Measurements from ENCODE around the gene ZNF613. TPM values are rescaled to one million over a fixed set of nuclear protein-coding genes. Genes with fewer than 3 reads are reported as not detected.

Gene ZNF613
- polyA plus RNA-seq, 10 donors: 4.6 to 7.5 (median 5.4) TPM

Other genes with a start within 250 kb of the ZNF613 start
- gene SPACA6, start 234.1 kb upstream of the ZNF613 start, polyA plus RNA-seq (ENCODE audit: insufficient read length in 10 of 10): 10 to 100 TPM in 2 of 10 donors, 1 to 10 TPM in 8; 4.5 to 13.3 (median 6.8) TPM
- under 1 TPM in 4 of 10 donors, not detected in 6; 0.16 to 0.33 (median 0.18) TPM for gene HAS1, start 203.5 kb upstream of the ZNF613 start, polyA plus RNA-seq (ENCODE audit: insufficient read length in 10 of 10)
- 1 to 10 TPM in 9 of 10 donors, under 1 TPM in 1; 0.88 to 2.6 (median 1.7) TPM for gene FPR1, start 175.6 kb upstream of the ZNF613 start, polyA plus RNA-seq (ENCODE audit: insufficient read length in 10 of 10)
- gene FPR2, start 166.3 kb upstream of the ZNF613 start, polyA plus RNA-seq (ENCODE audit: insufficient read length in 10 of 10): under 1 TPM; 0.08 to 0.44 (median 0.27) TPM
- gene FPR3, start 132.3 kb upstream of the ZNF613 start, polyA plus RNA-seq (ENCODE audit: insufficient read length in 10 of 10): under 1 TPM; 0.16 to 0.71 (median 0.24) TPM
- gene ZNF577, start 39.5 kb upstream of the ZNF613 start, polyA plus RNA-seq (ENCODE audit: insufficient read length in 10 of 10): 10 to 100 TPM; 10.1 to 21.2 (median 15.0) TPM
- gene ZNF649, start 22.5 kb upstream of the ZNF613 start, polyA plus RNA-seq (ENCODE audit: insufficient read length in 10 of 10): 10 to 100 TPM in 9 of 10 donors, 1 to 10 TPM in 1; 8.7 to 15.6 (median 11.8) TPM
- gene ZNF350, start 59.4 kb downstream of the ZNF613 start, polyA plus RNA-seq (ENCODE audit: insufficient read length in 10 of 10): 1 to 10 TPM; 5.6 to 9.8 (median 8.0) TPM
- gene ZNF615, start 80.7 kb downstream of the ZNF613 start, polyA plus RNA-seq (ENCODE audit: insufficient read length in 10 of 10): 10 to 100 TPM in 5 of 10 donors, 1 to 10 TPM in 5; 7.6 to 12.5 (median 10.1) TPM
- 10 to 100 TPM in 4 of 10 donors, 1 to 10 TPM in 6; 7.4 to 10.9 (median 9.4) TPM for gene ZNF614, start 100.9 kb downstream of the ZNF613 start, polyA plus RNA-seq (ENCODE audit: insufficient read length in 10 of 10)
- 10 to 100 TPM in 5 of 10 donors, 1 to 10 TPM in 5; 7.3 to 14.6 (median 10.0) TPM for gene ZNF432, start 121.4 kb downstream of the ZNF613 start, polyA plus RNA-seq (ENCODE audit: insufficient read length in 10 of 10)
- 10 to 100 TPM in 5 of 10 donors, 1 to 10 TPM in 5; 8.2 to 18.9 (median 10.0) TPM for gene ZNF841, start 168.3 kb downstream of the ZNF613 start, polyA plus RNA-seq (ENCODE audit: insufficient read length in 10 of 10)
- 10 to 100 TPM in 5 of 10 donors, 1 to 10 TPM in 5; 7.3 to 12.8 (median 10.1) TPM for gene ZNF616, start 212.5 kb downstream of the ZNF613 start, polyA plus RNA-seq (ENCODE audit: insufficient read length in 10 of 10)
- gene ZNF836, start 244.1 kb downstream of the ZNF613 start, polyA plus RNA-seq (ENCODE audit: insufficient read length in 10 of 10): 10 to 100 TPM in 2 of 10 donors, 1 to 10 TPM in 8; 5.9 to 10.9 (median 8.6) TPM

Measured in muscle of back (tissue), 10 donors.